Urinary bladder (tissue), 4 donors: ENCODE data around the gene MAGEB10. TPM values are rescaled to one million over a fixed set of nuclear protein-coding genes. Genes with fewer than 3 reads are reported as not detected.

Source experiments
- DNase-seq: peaks from one replicate; pipeline ENCODE4 v3.0.0-alpha.2; 2015; ENCODE audit errors: extremely low spot score
- H3K27ac ChIP-seq: one replicate; pipeline ENCODE4 v1.5.1; 2013; ENCODE audit warnings: low read depth, mild to moderate bottlenecking, moderate library complexity
- H3K36me3 ChIP-seq: one replicate; pipeline ENCODE4 v1.6.1; 2013; ENCODE audit warnings: mild to moderate bottlenecking, moderate library complexity; ENCODE audit not compliant: insufficient read depth
- H3K4me1 ChIP-seq: one replicate; pipeline ENCODE4 v1.6.1; 2013; ENCODE audit warnings: mild to moderate bottlenecking, moderate library complexity; ENCODE audit not compliant: insufficient read depth
- H3K4me3 ChIP-seq: one replicate; pipeline ENCODE4 v1.5.1; 2013; ENCODE audit warnings: low read depth, low read length
- WGBS: extraction: QIAGEN DNeasy Blood & Tissue Kit; methylation state at CpG from one replicate; pipeline ENCODE4 v1.1.7; 2013; 5-methylcytosine and 5-hydroxymethylcytosine counted together
- polyA plus RNA-seq: library from polyadenylated mRNA; stranded (reverse); fragments of 200-250 nt; gene quantifications from one replicate; pipeline ENCODE4 v1.2.3, GENCODE V29; 2013
- total RNA-seq: library from RNA; depleted of rRNA; stranded (reverse); fragments of >200 nt; gene quantifications from one replicate; pipeline ENCODE4 v1.2.3, GENCODE V29; 2014
- donor health status: healthy with polysubstance abuse.
- donor health status: healthy.

The MAGEB10 gene
- total and polyA plus RNA-seq, 2 donors, result not detected

GRCh38 chrX:27863809-27864208, 56.0 kb downstream of the MAGEB10 start:
- Histone ChIP-seq H3K27ac (no peak overlapping the region), H3K4me1 (no peaks in the 10 kb centered on the region), H3K4me3 (no peak overlapping the region), H3K36me3 (no peaks in the 10 kb centered on the region)
- 53% methylated on average over 35 of the region's 35 CpGs for WGBS
- no peak for DNase-seq

Other genes with a start within 250 kb of the MAGEB10 start
- not detected for gene DCAF8L2, start 217.6 kb upstream of the MAGEB10 start, total RNA-seq
- gene DCAF8L2, start 217.6 kb upstream of the MAGEB10 start, polyA plus RNA-seq, result not detected
- not detected for gene DCAF8L1, start 173.5 kb downstream of the MAGEB10 start, total RNA-seq
- not detected for gene DCAF8L1, start 173.5 kb downstream of the MAGEB10 start, polyA plus RNA-seq